Measurements from ENCODE around the gene ABCD2.
"Not testable (repeated sequence)": the region's sequence is repeated elsewhere in the genome, so short reads cannot be mapped to it uniquely, and the experiment has no call there.

GRCh38 chr12:39544211-39544610, 75.4 kb downstream of the ABCD2 start:
- not testable (repeated sequence) for TF ChIP-seq CTCF (IDR thresholded peaks at IDR 0.05 in 4 of 5, conservative IDR thresholded peaks at IDR 0.05 in 1 of 5); POLR2A (IDR thresholded peaks at IDR 0.05)
